SK-N-SH treated with all-trans-retinoic acid at 6 μM for 48 hours (cell line): ENCODE data around the gene KIAA0513.

Experiments
- ATAC-seq: fragments of 200-7000 bp; cut with Tn5 transposase; 3 replicates; pipeline ENCODE4 v1.9.1; 2020; ENCODE audit warnings: mild to moderate bottlenecking, moderate library complexity
- BACH2 ChIP-seq: fragments of 250-450 bp; sonication (Bioruptor Pico); IDR thresholded peaks from 2 replicates; pipeline ENCODE4 v1.9.0; 2021; ENCODE audit warnings: mild to moderate bottlenecking, borderline replicate concordance
- CSDC2 ChIP-seq: fragments of 250-450 bp; sonication (Bioruptor Pico); IDR thresholded peaks from 2 replicates; pipeline ENCODE4 v1.5.0; 2020; ENCODE audit warnings: mild to moderate bottlenecking, moderate library complexity
- ESRRG ChIP-seq: fragments of 250-450 bp; sonication (Bioruptor Pico); IDR thresholded peaks from 2 replicates; pipeline ENCODE4 v1.6.1; 2021; ENCODE audit warnings: mild to moderate bottlenecking
- GLIS3 ChIP-seq: fragments of 250-450 bp; sonication (Bioruptor Pico); IDR thresholded peaks from 2 replicates; pipeline ENCODE4 v1.5.0; 2020; ENCODE audit warnings: mild to moderate bottlenecking, moderate library complexity
- ISL1 ChIP-seq: fragments of 250-450 bp; sonication (Bioruptor Pico); IDR thresholded peaks from 2 replicates; pipeline ENCODE4 v2.1.2; 2022; ENCODE audit warnings: mild to moderate bottlenecking, moderate library complexity
- OSR1 ChIP-seq: fragments of 250-450 bp; sonication (Bioruptor Pico); IDR thresholded peaks from 2 replicates; pipeline ENCODE4 v1.8.0; 2022; ENCODE audit warnings: moderate library complexity, mild to moderate bottlenecking, inconsistent platforms
- PPARA ChIP-seq: fragments of 250-450 bp; sonication (Bioruptor Pico); IDR thresholded peaks from 2 replicates; pipeline ENCODE4 v1.5.0; 2020; ENCODE audit warnings: mild to moderate bottlenecking, borderline replicate concordance
- RARB ChIP-seq: fragments of 250-450 bp; sonication (Bioruptor Pico); IDR thresholded peaks from 2 replicates; pipeline ENCODE4 v1.8.0; 2021; ENCODE audit warnings: mild to moderate bottlenecking, moderate library complexity
- SNAI2 ChIP-seq: fragments of 250-450 bp; sonication (Bioruptor Pico); IDR thresholded peaks from 2 replicates; pipeline ENCODE4 v1.5.0; 2020; ENCODE audit warnings: mild to moderate bottlenecking, moderate library complexity
- TCF4 ChIP-seq: fragments of 250-450 bp; sonication (Bioruptor Pico); IDR thresholded peaks from 2 replicates; pipeline ENCODE4 v1.8.0; 2021; ENCODE audit warnings: mild to moderate bottlenecking, moderate library complexity, borderline replicate concordance
- TOX ChIP-seq: fragments of 250-450 bp; sonication (Bioruptor Pico); IDR thresholded peaks from 2 replicates; pipeline ENCODE4 v1.8.0; 2021; ENCODE audit warnings: mild to moderate bottlenecking, moderate library complexity, borderline replicate concordance
- ZC3H10 ChIP-seq: fragments of 250-450 bp; sonication (Bioruptor Pico); IDR thresholded peaks from 2 replicates; pipeline ENCODE4 v1.5.1; 2021; ENCODE audit warnings: mild to moderate bottlenecking, moderate library complexity
- ZFP3 ChIP-seq: fragments of 250-450 bp; sonication (Bioruptor Pico); IDR thresholded peaks from 2 replicates; pipeline ENCODE4 v1.5.0; 2020; ENCODE audit warnings: mild to moderate bottlenecking, moderate library complexity
- ZFP30 ChIP-seq: fragments of 450-650 bp; formaldehyde crosslinking; IDR thresholded peaks from 2 replicates; pipeline ENCODE4 v1.5.0; 2022; ENCODE audit warnings: mild to moderate bottlenecking, moderate library complexity
- ZNF565 ChIP-seq: fragments of 450-650 bp; formaldehyde crosslinking; conservative IDR thresholded peaks from 2 replicates; pipeline ENCODE4 v1.5.0; 2020; ENCODE audit warnings: low read depth, mild to moderate bottlenecking, moderate library complexity
- ZNF70 ChIP-seq: fragments of 450-650 bp; formaldehyde crosslinking; IDR thresholded peaks from 2 replicates; pipeline ENCODE4 v1.5.0; 2020; ENCODE audit warnings: mild to moderate bottlenecking, moderate library complexity
- ZNF8 ChIP-seq: fragments of 450-650 bp; formaldehyde crosslinking; IDR thresholded peaks from 2 replicates; pipeline ENCODE4 v1.5.0; 2020; ENCODE audit warnings: mild to moderate bottlenecking, moderate library complexity
- TF ChIP-seq, protein P1 (sequence below): fragments of 250-450 bp; sonication (Bioruptor Pico); IDR thresholded peaks from 2 replicates; pipeline ENCODE4 v1.5.1; 2020; ENCODE audit warnings: low read depth, mild to moderate bottlenecking, moderate library complexity
- TF ChIP-seq, protein P2 (sequence below): fragments of 250-450 bp; sonication (Bioruptor Pico); IDR thresholded peaks from 2 replicates; pipeline ENCODE4 v1.5.0; 2020; ENCODE audit warnings: mild to moderate bottlenecking, moderate library complexity
- TF ChIP-seq, protein P3 (sequence below): fragments of 250-450 bp; sonication (Bioruptor Pico); IDR thresholded peaks from 2 replicates; pipeline ENCODE4 v1.8.0; 2020; ENCODE audit warnings: mild to moderate bottlenecking, moderate library complexity, borderline replicate concordance
- TF ChIP-seq, protein P4 (sequence below): fragments of 250-450 bp; sonication (Bioruptor Pico); IDR thresholded peaks from 2 replicates; pipeline ENCODE4 v1.5.1; 2021; ENCODE audit warnings: mild to moderate bottlenecking, moderate library complexity
- TF ChIP-seq, protein P5 (sequence below): fragments of 250-450 bp; sonication (Bioruptor Pico); IDR thresholded peaks from 2 replicates; pipeline ENCODE4 v1.8.0; 2021; ENCODE audit warnings: low read depth, mild to moderate bottlenecking, moderate library complexity, borderline replicate concordance

The KIAA0513 gene

DNA sequence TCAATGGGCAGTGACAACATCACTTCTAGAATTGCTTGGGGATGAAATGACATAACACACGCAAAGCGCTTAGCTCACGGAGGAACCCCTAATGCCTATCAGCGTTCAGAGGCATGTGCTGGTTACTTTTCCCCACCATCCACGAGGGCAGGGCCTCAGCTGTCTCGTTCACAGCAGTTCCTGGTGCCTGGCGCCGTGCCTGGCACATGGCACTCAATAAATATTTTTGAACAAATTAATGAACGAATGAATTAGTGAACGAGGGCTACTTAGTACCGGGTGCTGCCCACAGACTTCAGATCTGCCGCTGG is 98.8 kb downstream of the KIAA0513 start:
- TF ChIP-seq RARB (CRISPR knock-in tag) (no peak), ZFP30 (CRISPR knock-in tag) (no peak), ZNF565 (CRISPR knock-in tag) (no peak), TCF4 (CRISPR knock-in tag) (no peak), ZFP3 (CRISPR knock-in tag) (no peak), OSR1 (CRISPR knock-in tag) (no peak), TOX (CRISPR knock-in tag) (no peak), ISL1 (CRISPR knock-in tag) (no peak), BACH2 (CRISPR knock-in tag) (no peak), ZC3H10 (CRISPR knock-in tag) (no peak), ESRRG (no peak), GLIS3 (CRISPR knock-in tag) (no peak), SNAI2 (CRISPR knock-in tag) (no peak), CSDC2 (CRISPR knock-in tag) (no peak)
- TF ChIP-seq, protein P1, sequence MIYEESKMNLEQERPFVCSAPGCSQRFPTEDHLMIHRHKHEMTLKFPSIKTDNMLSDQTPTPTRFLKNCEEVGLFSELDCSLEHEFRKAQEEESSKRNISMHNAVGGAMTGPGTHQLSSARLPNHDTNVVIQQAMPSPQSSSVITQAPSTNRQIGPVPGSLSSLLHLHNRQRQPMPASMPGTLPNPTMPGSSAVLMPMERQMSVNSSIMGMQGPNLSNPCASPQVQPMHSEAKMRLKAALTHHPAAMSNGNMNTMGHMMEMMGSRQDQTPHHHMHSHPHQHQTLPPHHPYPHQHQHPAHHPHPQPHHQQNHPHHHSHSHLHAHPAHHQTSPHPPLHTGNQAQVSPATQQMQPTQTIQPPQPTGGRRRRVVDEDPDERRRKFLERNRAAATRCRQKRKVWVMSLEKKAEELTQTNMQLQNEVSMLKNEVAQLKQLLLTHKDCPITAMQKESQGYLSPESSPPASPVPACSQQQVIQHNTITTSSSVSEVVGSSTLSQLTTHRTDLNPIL (CRISPR knock-in tag) = no peak
- TF ChIP-seq, protein P2, sequence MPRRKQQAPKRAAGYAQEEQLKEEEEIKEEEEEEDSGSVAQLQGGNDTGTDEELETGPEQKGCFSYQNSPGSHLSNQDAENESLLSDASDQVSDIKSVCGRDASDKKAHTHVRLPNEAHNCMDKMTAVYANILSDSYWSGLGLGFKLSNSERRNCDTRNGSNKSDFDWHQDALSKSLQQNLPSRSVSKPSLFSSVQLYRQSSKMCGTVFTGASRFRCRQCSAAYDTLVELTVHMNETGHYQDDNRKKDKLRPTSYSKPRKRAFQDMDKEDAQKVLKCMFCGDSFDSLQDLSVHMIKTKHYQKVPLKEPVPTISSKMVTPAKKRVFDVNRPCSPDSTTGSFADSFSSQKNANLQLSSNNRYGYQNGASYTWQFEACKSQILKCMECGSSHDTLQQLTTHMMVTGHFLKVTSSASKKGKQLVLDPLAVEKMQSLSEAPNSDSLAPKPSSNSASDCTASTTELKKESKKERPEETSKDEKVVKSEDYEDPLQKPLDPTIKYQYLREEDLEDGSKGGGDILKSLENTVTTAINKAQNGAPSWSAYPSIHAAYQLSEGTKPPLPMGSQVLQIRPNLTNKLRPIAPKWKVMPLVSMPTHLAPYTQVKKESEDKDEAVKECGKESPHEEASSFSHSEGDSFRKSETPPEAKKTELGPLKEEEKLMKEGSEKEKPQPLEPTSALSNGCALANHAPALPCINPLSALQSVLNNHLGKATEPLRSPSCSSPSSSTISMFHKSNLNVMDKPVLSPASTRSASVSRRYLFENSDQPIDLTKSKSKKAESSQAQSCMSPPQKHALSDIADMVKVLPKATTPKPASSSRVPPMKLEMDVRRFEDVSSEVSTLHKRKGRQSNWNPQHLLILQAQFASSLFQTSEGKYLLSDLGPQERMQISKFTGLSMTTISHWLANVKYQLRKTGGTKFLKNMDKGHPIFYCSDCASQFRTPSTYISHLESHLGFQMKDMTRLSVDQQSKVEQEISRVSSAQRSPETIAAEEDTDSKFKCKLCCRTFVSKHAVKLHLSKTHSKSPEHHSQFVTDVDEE = no peak
- TF ChIP-seq, protein P3, sequence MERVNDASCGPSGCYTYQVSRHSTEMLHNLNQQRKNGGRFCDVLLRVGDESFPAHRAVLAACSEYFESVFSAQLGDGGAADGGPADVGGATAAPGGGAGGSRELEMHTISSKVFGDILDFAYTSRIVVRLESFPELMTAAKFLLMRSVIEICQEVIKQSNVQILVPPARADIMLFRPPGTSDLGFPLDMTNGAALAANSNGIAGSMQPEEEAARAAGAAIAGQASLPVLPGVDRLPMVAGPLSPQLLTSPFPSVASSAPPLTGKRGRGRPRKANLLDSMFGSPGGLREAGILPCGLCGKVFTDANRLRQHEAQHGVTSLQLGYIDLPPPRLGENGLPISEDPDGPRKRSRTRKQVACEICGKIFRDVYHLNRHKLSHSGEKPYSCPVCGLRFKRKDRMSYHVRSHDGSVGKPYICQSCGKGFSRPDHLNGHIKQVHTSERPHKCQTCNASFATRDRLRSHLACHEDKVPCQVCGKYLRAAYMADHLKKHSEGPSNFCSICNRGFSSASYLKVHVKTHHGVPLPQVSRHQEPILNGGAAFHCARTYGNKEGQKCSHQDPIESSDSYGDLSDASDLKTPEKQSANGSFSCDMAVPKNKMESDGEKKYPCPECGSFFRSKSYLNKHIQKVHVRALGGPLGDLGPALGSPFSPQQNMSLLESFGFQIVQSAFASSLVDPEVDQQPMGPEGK = no peak
- TF ChIP-seq, protein P4, sequence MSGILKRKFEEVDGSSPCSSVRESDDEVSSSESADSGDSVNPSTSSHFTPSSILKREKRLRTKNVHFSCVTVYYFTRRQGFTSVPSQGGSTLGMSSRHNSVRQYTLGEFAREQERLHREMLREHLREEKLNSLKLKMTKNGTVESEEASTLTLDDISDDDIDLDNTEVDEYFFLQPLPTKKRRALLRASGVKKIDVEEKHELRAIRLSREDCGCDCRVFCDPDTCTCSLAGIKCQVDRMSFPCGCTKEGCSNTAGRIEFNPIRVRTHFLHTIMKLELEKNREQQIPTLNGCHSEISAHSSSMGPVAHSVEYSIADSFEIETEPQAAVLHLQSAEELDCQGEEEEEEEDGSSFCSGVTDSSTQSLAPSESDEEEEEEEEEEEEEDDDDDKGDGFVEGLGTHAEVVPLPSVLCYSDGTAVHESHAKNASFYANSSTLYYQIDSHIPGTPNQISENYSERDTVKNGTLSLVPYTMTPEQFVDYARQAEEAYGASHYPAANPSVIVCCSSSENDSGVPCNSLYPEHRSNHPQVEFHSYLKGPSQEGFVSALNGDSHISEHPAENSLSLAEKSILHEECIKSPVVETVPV = no peak
- no peak for ATAC-seq

DNA sequence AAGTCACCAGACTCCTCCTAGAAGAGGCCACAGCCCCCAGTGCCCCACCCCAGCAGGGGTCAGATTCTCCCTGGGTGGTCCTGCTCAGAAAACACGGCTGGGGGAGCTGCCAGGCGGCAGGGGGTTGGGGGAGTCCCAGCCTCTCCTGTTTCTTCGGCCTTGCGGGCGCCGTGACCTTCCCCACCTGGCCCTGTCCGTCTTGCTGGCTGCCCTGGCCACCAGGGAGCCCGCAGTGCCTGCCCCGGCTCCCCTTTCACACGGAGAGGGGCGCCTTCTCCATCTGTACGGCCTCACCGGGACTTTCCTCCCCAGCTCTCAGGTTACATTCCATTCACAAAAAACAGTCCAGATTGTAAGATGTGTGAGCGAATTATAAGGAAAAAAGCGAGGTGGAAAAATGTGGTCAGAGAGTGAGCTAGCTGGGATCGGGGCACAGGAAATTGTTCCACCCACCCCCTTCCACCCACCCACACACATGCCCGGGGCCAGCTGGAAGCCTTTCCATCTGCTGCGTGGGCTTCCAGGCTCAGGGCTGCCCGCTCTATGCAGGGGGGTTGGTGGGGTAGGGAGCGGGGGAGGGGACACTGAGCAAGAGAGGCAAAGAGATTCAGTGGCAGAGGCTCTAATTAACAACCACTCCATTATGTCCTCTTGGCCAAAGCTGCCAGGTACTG is 99.2 kb downstream of the KIAA0513 start:
- TF ChIP-seq TCF4 (CRISPR knock-in tag) (0 out of 2 replicates have a peak, but pooled peaks have one; percentile 21), GLIS3 (CRISPR knock-in tag) (no peak), PPARA (no peak)
- TF ChIP-seq, all 23 proteins: peak for 1
- ATAC-seq = peak; percentile 76

DNA sequence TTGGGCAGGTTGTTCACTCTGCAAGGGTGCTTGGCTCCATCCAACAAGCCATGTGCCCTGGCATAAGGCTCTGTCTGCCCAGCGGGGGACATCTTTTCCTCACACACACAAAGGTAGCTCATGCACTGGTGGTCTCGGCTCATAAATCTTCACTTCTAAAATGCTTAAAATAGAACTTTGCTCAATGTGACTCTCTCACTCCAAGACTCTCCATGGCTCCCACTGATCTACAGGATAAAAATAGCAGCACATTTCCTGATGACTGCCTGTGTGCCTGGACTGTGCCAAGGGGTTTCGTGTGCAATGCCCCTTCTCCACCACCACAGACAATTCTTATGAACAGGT is 99.8 kb downstream of the KIAA0513 start:
- ATAC-seq = no peak
- TF ChIP-seq, protein P3 = no peak

DNA sequence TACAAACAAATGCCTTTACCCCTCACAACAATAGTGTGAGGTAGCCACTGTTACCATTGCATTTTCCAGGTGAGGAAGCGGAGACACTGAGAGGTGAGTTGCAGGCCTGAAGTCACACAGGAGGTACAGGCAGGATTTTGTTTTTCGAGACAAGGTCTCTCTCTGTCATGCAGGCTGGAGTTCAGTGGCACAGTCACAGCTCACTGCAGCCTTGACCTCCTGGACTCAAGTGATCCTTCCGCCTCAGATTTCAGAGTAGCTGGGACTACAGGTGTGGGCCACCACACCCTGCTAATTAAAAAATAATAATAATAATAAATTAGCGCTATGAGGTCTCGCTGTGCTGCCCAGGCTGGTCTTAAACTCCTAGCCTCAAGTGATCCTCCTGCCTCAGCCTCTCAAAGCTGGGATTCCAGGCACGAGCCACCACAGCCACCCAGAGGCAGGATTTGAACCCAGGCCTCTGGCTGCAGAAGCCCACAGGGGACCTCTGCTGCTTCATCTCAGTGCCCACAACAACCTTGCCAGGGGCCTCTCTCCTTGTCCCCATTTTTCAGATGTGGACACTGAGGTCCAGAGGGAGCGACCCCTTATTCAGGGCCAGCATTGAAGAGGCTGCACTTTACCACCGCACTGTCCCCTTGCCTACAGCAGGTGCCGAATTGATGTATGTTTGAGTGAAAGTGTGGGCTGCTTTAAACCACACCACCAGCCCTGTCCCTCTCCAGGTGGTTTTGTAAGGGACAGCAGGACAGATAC is 100.7 kb downstream of the KIAA0513 start:
- ATAC-seq = no peak
- TF ChIP-seq, protein P5, sequence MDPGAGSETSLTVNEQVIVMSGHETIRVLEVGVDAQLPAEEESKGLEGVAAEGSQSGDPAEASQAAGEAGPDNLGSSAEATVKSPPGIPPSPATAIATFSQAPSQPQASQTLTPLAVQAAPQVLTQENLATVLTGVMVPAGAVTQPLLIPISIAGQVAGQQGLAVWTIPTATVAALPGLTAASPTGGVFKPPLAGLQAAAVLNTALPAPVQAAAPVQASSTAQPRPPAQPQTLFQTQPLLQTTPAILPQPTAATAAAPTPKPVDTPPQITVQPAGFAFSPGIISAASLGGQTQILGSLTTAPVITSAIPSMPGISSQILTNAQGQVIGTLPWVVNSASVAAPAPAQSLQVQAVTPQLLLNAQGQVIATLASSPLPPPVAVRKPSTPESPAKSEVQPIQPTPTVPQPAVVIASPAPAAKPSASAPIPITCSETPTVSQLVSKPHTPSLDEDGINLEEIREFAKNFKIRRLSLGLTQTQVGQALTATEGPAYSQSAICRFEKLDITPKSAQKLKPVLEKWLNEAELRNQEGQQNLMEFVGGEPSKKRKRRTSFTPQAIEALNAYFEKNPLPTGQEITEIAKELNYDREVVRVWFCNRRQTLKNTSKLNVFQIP = no peak
- TF ChIP-seq TCF4 (CRISPR knock-in tag) (no peak), OSR1 (CRISPR knock-in tag) (no peak), RARB (CRISPR knock-in tag) (no peak), PPARA (no peak), ZNF8 (CRISPR knock-in tag) (no peak), ZNF70 (CRISPR knock-in tag) (no peak), ZC3H10 (CRISPR knock-in tag) (no peak), ESRRG (no peak), ZNF565 (CRISPR knock-in tag) (no peak), ZFP30 (CRISPR knock-in tag) (no peak), SNAI2 (CRISPR knock-in tag) (no peak)
- TF ChIP-seq, protein P1 (CRISPR knock-in tag) = no peak
